ENCODE data around the gene PRIM2.
A peak's percentile ranks its signal among the peaks of the same experiment; 100 is the strongest.
"Not testable (repeated sequence)": the region's sequence is repeated elsewhere in the genome, so short reads cannot be mapped to it uniquely, and the experiment has no call there.

The PRIM2 gene

DNA sequence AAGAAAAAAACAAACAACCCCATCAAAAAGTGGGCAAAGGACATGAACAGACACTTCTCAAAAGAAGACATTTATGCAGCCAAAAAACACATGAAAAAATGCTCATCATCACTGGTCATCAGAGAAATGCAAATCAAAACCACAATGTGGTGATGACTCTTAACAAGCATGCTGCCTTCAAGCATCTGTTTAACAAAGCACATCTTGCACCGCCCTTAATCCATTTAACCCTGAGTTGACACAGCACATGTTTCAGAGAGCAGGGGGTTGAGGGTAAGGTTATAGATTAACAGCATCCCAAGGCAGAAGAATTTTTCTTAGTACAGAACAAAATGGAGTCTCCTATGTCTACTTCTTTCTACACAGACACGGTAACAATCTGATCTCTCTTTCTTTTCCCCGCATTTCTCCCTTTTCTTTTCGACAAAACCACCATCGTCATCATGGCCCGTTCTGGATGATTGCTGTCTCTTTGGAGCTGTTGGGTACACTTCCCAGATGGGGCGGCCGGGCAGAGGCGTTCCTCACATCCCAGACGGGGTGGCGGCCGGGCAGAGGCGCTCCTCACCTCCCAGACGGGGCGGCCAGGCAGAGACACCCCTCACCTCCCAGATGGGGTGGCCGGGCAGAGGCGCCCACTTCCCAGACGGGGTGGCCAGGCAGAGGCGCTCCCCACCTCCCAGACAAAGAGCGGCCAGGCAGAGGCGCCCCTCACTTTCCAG lies 7.2 kb upstream of the PRIM2 start:
- peak; percentile 71 for DNase-seq (ENCODE audit: low read depth)

GRCh38 chr6:57310817-57311157 lies 6.6 kb upstream of the PRIM2 start:
- no peak for DNase-seq (ENCODE audit: low read depth)

DNA sequence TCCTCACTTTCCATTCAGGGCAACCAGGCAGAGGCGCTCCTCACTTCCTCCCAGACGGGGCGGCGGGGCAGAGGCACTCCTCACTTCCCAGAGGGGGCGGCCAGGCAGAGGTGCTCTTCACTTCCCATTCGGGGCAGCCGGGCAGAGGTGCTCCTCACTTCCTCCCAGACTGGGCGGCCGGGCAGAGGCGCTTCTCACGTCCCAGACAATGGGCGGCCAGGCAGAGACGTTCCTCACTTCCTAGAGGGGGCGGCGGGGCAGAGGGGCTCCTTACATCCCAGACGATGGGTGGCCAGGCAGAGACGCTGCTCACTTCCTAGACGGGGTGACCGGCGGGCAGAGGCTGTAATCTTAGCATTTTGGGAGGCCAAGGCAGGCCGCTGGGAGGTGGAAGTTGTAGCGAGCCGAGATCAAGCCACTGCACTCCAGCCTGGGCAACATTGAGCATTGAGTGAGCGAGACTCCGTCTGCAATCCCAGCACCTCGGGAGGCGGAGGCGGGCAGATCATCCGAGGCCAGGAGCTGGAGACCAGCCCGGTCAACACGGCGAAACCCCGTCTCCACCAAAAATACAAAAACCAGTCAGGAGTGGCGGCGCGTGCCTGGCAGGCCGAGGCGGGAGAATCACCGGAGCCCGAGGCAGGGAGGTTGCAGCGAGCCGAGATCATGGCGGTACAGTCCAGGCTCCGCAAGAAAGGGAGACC lies 6.0 kb upstream of the PRIM2 start:
- not testable (repeated sequence) for DNase-seq (ENCODE audit: low read depth)

GRCh38 chr6:57312004-57312345 lies 5.5 kb upstream of the PRIM2 start:
- no peak for DNase-seq (ENCODE audit: low read depth)

DNA sequence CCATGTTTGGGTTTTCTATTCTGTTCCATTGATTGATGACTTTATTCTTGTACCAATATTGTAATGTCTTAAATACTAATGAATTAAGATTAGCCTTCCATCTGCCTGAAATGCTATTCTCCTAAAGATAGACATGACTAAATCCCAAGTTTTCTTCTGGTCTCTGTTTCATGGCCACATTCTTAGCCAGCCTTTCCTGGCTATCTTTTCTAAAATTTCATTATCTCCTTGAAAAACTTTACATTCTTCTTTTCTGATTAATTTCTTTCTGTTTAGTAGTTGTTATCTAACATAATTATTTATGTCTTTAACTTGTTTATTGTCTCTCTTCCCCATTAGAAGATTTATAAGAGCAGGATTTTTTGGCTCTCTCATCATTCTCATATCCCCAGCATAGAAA lies 4.4 kb upstream of the PRIM2 start:
- DNase-seq (ENCODE audit: low read depth): no peak

DNA sequence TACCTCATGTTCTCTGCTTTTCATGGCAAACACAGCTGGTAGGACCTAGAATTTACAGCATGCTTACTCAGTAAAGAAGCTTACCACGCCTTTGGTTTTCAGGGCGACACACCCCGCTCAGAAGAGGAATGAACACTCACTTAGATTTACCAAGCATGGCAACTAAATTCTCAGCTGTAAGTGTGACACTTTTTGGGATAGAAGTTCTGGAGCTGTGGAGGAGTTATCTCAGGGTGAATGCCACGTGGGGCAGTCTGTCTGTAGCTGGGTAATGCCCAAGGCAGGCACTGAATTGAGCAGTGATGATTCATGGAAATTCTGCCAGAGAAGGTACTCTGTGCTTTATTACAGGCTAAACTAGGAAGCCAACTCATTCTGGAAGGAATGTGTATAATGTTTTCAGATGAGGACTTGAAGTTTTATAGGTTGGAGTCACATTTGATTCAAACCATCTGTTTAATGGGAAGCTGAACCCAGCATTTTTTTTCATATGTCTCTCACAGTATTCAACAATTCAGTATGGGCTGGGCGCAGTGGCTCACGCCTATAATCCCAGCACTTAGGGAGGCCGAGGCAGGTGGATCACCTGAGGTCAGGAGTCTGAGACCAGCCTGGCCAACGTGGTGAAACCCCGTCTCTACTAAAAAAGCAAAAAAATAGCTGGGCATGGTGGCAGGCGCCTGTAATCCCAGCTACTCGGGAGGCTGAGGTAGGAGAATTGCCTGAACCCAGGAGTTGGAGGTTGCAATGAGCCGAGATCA lies 3.5 kb upstream of the PRIM2 start:
- DNase-seq (ENCODE audit: low read depth): peak; percentile 99

DNA sequence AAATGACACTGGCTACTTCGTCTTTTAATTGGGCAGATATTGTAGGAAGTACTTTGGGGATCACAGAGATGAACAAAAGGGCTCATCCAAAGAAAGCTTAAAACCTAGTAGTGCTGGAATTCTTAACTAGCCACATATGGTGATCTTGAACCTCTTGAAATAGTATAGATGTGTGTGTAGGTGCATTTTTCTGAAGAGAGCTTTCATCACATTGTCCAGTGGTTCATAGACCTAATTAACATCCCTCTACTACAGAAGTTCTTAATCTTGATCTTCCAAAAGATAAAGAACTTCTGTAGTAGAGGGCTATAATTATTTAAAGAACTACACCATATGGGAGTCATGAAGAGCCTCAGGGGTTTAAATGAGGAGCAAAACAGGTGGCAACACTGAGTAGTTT lies 2.3 kb upstream of the PRIM2 start:
- DNase-seq (ENCODE audit: low read depth): no peak

DNA sequence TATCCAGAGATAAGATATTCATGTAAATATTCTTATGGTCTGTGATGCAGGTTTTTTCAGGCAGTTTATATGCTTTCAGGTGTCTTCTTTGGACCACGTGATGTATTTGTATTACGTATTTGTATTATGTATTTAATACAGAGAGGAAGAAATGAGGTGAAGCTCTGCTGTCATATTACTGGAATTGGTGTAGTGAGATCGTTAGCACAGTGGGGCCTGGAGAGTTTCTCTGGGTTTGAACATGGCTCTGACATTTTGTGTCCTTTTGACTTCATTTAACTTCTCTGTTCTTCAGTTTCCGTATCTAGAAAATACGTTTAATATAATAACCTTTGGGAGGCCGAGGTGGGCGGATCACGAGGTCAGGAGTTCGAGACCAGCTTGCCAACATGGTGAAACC lies 1.6 kb upstream of the PRIM2 start:
- DNase-seq (ENCODE audit: low read depth): no peak

DNA sequence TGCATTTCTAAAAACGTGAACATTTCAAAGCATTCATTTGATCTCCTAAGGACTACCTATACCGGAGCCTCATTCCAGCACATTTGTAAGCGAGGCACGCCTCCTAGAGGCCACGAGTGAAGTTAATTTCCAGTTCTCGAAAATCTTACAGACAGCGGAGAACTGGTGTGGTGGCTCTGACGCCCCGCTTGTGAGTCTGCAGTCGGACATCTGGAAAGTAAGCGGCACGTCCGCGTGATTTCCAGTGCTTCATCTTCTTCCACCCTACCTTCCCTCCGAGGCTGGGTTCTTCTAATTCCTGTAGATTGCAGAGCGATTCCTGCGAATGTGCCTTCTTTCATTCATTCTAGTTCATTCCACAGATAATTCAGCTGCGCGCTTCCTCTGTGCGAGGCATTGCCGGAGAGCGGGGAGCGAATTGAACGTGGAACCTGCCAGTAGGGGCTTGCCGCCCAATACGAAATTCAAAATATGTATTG lies 810 bp upstream of the PRIM2 start:
- DNase-seq (ENCODE audit: low read depth): peak; percentile 96

DNA sequence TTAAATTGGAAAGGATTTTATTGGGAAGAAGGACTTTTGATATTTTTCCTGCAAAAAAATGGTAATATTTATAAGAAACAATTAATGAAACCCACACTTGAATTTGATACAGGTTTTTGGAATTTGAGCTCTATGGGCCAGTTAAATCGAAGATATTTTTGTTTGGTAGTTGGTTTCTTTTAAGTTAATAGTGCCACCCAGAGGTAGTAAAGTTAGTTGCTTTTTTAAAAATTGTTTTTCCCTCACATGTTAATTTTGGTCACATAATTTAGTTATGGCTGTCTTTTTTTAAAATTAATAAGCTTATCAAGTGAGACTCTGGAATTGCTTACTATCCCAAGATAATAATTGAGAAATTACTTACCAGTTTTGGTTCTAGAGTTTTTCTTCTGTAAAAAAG lies 7.1 kb downstream of the PRIM2 start:
- DNase-seq (ENCODE audit: low read depth): peak; percentile 58

DNA sequence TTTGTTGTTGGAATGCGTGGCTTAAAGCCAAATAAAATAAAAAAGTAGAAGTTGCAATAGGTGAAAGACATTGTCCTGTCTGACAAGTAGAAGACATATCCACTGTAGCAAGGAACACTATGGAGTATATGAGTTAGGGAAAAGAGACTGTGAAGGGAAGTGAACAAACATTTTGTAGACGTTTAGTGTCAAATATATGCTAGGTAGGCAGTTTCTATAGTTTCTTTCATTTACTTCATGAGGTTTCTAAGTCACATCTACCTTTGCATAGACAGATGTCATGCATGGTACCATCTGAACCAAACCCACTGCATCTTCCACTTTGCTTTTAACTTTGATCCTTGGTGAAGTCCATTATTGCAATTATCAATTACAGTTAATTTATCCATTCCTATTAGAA lies 9.9 kb downstream of the PRIM2 start:
- no peak for DNase-seq (ENCODE audit: low read depth)

- DNase-seq (ENCODE audit: low read depth): no peak
These were observed 10.6 kb downstream of the PRIM2 start for GRCh38 chr6:57328074-57328473.

- no peak for DNase-seq (ENCODE audit: low read depth)
These were observed 12.5 kb downstream of the PRIM2 start for GRCh38 chr6:57329933-57330332.

DNA sequence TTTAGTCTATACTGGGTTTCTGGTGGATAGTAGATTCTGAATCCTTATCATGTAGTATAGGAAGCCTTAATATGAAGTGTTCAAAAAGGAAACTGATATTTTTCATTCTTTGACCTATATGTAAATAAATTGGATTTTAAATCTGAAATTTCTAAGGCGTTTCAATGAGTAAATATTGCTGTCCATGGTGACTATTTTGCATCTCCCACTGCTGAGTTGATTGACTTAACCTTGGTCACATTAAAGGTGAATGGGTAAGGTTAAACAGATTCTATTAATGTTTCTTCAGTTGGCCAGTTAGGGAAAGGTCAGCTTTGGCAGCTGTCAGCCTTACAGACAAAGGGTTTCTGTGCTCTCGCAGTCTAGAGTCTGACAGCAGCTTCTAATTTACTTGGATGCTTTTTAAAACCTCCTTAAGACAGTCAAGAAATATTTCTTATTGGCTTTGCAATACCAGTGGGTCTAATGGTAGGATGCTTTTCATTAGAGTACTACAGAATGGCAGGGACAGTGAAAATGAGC lies 24.8 kb downstream of the PRIM2 start:
- DNase-seq (ENCODE audit: low read depth): no peak

GRCh38 chr6:57343342-57343741 lies 25.9 kb downstream of the PRIM2 start:
- DNase-seq (ENCODE audit: low read depth): not testable (repeated sequence)

GRCh38 chr6:57346715-57347114 lies 29.3 kb downstream of the PRIM2 start:
- DNase-seq (ENCODE audit: low read depth): not testable (repeated sequence)

DNA sequence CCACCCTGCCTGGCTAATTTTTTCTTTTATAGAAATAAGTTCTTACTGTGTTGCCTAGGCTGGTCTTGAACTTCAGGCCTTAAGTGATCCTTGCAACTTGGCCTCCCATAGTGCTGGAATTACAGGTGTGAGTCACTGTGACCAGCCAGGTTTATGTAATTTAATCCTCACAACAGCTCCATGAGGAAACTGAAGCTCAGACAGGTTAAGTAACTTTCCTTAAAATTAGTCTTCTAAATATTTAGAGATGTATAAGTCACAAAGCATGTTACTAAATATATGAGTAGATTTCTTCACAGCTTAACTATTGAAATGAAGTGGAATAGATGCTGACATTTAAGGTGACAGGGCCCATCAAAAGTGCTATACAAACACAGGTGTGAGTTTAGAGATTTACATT lies 30.2 kb downstream of the PRIM2 start:
- not testable (repeated sequence) for DNase-seq (ENCODE audit: low read depth)

DNA sequence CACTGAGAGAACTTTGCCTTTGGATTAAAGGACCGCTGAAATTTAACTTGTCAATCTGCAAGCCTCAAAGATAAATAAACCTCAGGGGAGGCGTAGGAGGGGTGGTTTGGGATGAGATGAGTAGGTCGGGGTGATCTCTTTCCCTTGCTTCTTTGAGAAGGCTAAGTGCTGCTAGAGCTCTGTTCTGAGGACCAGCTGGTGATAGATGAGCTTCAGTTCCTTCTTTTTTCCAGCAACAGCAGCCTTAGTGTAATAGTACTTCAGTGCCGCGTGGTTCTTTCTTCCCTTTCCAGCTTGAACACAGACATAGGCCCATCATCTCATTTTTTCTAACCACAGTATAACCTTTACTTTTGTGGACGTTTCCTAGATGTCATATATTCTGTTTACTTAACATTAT lies 33.0 kb downstream of the PRIM2 start:
- DNase-seq (ENCODE audit: low read depth): not testable (repeated sequence)

DNA sequence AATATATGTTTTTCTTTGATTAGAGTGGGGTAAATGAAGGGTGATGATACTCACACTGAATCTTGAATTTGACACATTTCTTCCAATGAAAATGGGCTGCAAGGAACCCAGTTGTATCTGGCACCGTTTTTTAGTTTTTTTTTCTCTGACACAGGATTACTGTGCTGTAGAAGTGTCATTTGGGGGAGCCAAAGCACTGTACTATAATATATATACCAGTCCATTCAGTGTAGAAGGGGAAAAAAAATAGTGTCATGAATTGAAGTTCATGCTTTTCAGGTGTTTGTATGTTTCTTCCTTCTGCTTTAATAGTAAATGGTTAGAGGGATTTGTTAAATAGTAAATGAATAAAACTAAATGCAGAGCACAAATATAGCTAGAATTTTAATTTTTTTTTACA lies 35.2 kb downstream of the PRIM2 start:
- not testable (repeated sequence) for DNase-seq (ENCODE audit: low read depth)

DNA sequence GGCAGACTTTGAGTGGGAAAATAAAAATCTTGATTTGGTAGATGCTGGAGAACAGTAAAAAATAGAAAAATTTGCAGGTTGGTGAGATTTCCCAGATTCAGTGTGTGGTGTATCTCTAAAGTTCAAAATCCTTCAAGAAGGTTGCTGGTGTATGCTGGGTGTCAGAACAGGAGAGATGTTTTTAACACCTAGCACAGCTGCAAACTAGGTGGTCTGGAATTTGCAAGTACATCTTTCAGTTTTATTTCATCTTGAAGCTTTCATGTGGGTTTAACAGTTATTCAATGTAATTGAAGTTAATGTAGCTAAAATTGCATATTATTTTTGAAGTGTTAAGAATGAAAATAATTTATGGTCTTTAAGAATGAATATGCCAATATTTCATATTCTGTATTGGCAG lies 40.9 kb downstream of the PRIM2 start:
- not testable (repeated sequence) for DNase-seq (ENCODE audit: low read depth)

DNA sequence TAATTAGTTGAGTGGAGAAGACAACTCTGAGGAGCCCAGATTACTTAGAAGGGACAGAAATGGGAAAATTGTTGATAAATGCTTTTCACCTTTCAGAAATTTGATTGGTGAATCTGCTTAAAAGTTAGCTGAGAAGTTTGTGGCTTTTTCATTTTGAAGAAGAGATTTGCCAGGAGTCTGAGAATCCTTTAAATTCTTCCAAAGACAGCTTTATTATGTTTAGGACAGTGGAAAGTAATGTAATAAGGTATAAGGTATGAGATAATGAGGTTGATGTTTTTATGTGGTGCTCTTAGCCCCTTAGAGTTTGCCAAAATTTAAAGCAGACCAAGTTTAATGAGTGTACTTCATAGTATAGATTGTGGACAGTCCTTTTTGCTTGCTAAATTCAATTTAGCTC lies 42.3 kb downstream of the PRIM2 start:
- not testable (repeated sequence) for DNase-seq (ENCODE audit: low read depth)

DNA sequence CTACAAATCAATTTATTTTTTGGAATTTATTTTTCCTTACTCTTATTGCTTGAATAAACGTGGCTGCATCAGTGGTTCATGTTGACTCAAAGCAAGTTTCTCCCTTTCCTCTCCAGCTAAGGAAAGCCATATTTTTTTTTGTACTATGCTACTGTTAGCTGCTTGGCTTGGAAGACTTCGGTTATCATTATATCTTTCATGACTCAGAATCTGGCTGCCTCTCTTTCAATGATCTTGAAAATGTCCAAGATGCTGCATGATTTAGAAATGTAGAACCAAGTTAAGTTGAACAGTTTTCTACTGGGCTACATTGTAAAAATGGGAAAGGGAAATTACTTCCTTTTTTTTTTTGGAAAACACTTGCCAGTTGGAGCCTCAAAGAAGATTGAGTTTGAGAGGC lies 44.9 kb downstream of the PRIM2 start:
- DNase-seq (ENCODE audit: low read depth): peak; percentile 9

DNA sequence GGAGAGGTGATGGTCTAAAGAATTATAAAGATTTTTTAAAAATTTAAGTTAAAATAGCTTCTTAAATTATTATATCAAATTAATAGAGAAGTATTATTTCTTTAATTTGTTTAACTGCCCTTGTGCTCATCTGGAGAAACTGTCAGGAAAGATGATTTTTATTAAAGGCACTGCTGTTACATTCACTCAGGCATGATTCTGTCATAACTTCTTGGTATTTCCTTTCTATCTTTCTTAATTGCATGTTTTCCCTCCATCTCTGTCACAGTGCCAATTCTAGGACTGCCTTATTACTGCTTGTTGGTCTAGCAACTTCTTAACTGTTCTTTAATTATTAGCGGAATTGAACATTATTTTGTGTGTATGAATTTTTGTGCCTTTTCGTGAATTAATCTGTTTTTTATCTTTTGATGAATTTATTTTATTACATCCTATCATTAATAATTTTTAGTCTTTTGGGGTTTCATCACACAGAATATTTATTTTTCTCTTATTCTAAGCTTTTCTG lies 47.7 kb downstream of the PRIM2 start:
- DNase-seq (ENCODE audit: low read depth): not testable (repeated sequence)

Measured in ELR (cell line).